PFSK-1 (cell line): ENCODE results near the gene NCF2.

Source experiments
- POLR2AphosphoS5 ChIP-seq: IDR thresholded peaks from 2 replicates; pipeline ENCODE4 v1.6.1; 2012; ENCODE audit warnings: low read depth, mild to moderate bottlenecking, control low read depth, low read length, moderate library complexity
- TAF1 ChIP-seq: IDR thresholded peaks from 2 replicates; pipeline ENCODE4 v1.6.1; 2012; ENCODE audit warnings: low read length, control low read depth, borderline replicate concordance; ENCODE audit not compliant: insufficient read depth
- TF ChIP-seq, protein P1 (sequence below), 2 experiments: IDR thresholded peaks; 2 replicates each; pipeline versions ENCODE4 v1.6.1 to v1.8.0; 2011 to 2012; ENCODE audit warnings: low read depth in 2 of 2, low read length in 2 of 2, control low read depth in 1 of 2, inconsistent platforms in 1 of 2, mild to moderate bottlenecking in 1 of 2, moderate library complexity in 1 of 2; ENCODE audit not compliant: insufficient read depth in 1 of 2

DNA sequence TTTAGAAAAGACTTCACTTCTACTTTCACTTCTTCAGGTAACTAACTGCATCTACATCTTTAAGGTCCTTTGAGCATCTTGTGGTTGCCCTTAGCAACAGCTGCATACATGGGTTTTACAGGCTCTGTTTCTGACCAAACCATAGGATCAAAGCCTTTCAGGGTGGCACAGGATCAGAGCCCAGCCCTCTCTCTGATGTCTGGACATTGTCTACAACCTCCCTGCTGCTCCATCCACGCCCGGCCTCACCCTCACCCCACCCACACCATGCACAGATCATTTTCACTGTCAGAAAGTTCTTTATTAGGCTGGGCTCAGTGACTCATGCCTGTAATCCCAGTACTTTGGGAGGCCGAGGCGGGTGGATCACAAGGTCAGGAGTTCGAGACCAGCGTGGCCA lies 5.2 kb downstream of the NCF2 start:
- TF ChIP-seq, protein P1, sequence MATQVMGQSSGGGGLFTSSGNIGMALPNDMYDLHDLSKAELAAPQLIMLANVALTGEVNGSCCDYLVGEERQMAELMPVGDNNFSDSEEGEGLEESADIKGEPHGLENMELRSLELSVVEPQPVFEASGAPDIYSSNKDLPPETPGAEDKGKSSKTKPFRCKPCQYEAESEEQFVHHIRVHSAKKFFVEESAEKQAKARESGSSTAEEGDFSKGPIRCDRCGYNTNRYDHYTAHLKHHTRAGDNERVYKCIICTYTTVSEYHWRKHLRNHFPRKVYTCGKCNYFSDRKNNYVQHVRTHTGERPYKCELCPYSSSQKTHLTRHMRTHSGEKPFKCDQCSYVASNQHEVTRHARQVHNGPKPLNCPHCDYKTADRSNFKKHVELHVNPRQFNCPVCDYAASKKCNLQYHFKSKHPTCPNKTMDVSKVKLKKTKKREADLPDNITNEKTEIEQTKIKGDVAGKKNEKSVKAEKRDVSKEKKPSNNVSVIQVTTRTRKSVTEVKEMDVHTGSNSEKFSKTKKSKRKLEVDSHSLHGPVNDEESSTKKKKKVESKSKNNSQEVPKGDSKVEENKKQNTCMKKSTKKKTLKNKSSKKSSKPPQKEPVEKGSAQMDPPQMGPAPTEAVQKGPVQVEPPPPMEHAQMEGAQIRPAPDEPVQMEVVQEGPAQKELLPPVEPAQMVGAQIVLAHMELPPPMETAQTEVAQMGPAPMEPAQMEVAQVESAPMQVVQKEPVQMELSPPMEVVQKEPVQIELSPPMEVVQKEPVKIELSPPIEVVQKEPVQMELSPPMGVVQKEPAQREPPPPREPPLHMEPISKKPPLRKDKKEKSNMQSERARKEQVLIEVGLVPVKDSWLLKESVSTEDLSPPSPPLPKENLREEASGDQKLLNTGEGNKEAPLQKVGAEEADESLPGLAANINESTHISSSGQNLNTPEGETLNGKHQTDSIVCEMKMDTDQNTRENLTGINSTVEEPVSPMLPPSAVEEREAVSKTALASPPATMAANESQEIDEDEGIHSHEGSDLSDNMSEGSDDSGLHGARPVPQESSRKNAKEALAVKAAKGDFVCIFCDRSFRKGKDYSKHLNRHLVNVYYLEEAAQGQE (IDR thresholded peaks at IDR 0.05; ENCODE audit: insufficient read depth in 1 of 2, low read depth in 2 of 2, low read length in 2 of 2) = no peak
- TF ChIP-seq POLR2AphosphoS5 (no peak), TAF1 (no peak)
